ENCODE measurements around the gene ZNF205. TPM values are rescaled to one million over a fixed set of nuclear protein-coding genes. Genes with fewer than 3 reads are reported as not detected.
A peak's percentile ranks its signal among the peaks of the same experiment; 100 is the strongest.

ZNF205 gene
- total and polyA plus RNA-seq, 2 of the 13 experiments (the other 11 are each of a cell fraction or from before 2014, with no cell fraction given), result 5.8 to 10.2 TPM

- TF ChIP-seq ARNT (IDR thresholded peaks at IDR 0.05) (no peak), ZKSCAN5 (CRISPR knock-in tag; IDR thresholded peaks at IDR 0.05) (no peak), SALL1 (CRISPR knock-in tag; IDR thresholded peaks at IDR 0.05) (peak; percentile 64), ZMYM2 (CRISPR knock-in tag; IDR thresholded peaks at IDR 0.05) (peak; percentile 96), KDM1A (CRISPR knock-in tag; IDR thresholded peaks at IDR 0.05) (no peak; the same call in 1 of the 2 replicates), ZSCAN12 (CRISPR knock-in tag; IDR thresholded peaks at IDR 0.05) (no peak), MATR3 (CRISPR knock-in tag; IDR thresholded peaks at IDR 0.05) (no peak), POLR2A (IDR thresholded peaks at IDR 0.05; ENCODE audit: insufficient read depth in 1 of 2, low read depth in 2 of 2, low read length in 2 of 2) (no peak; a peak in 1 of 4 replicates), MLX (CRISPR knock-in tag; IDR thresholded peaks at IDR 0.05) (0 out of 2 replicates have a peak, but pooled peaks have one; percentile 26), ZNF768 (CRISPR knock-in tag; IDR thresholded peaks at IDR 0.05) (no peak), ZFP62 (CRISPR knock-in tag; IDR thresholded peaks at IDR 0.05) (0 out of 2 replicates have a peak, but pooled peaks have one; percentile 39), ZFYVE20 (CRISPR knock-in tag; IDR thresholded peaks at IDR 0.05; ENCODE audit: borderline replicate concordance, low read depth) (no peak), STAG1 (CRISPR knock-in tag; IDR thresholded peaks at IDR 0.05) (peak; percentile 69), ZNF570 (CRISPR knock-in tag; IDR thresholded peaks at IDR 0.05; ENCODE audit: borderline replicate concordance) (no peak), ZC3H13 (CRISPR knock-in tag; IDR thresholded peaks at IDR 0.05) (peak; percentile 15; the same call in 1 of the 2 replicates), SRSF1 (optimal IDR thresholded peaks at IDR 0.05; ENCODE audit: low read depth, low read length) (no peak), ZFP1 (CRISPR knock-in tag; IDR thresholded peaks at IDR 0.05) (peak; percentile 59; the same call in 1 of the 2 replicates), ZNF770 (CRISPR knock-in tag; IDR thresholded peaks at IDR 0.05) (no peak), PRPF4 (IDR thresholded peaks at IDR 0.05; ENCODE audit: low read depth, low read length, poor library complexity, severe bottlenecking) (peak; percentile 91), ZNF430 (CRISPR knock-in tag; IDR thresholded peaks at IDR 0.05) (peak; percentile 79; the same call in 1 of the 2 replicates), TFDP2 (CRISPR knock-in tag; IDR thresholded peaks at IDR 0.05) (no peak), GATA4 (IDR thresholded peaks at IDR 0.05; ENCODE audit: borderline replicate concordance, low read depth) (no peak), U2AF1 (optimal IDR thresholded peaks at IDR 0.05; ENCODE audit: low read depth, low read length) (no peak), ZSCAN29 (CRISPR knock-in tag; conservative IDR thresholded peaks at IDR 0.05) (peak; percentile 98), ZNF75D (CRISPR knock-in tag; IDR thresholded peaks at IDR 0.05; ENCODE audit: borderline replicate concordance) (no peak), DR1 (CRISPR knock-in tag; IDR thresholded peaks at IDR 0.05) (no peak; the same call in 1 of the 2 replicates), THAP8 (CRISPR knock-in tag; IDR thresholded peaks at IDR 0.05; ENCODE audit: borderline replicate concordance) (no peak), TMF1 (CRISPR knock-in tag; IDR thresholded peaks at IDR 0.05; ENCODE audit: low read depth) (no peak)
Measured at GRCh38 chr16:3152277-3152990, 40.0 kb downstream of the ZNF205 start (continued).

All from HepG2 (cell line).